ENCODE results near the gene FAM184A.
A peak's percentile ranks its signal among the peaks of the same experiment; 100 is the strongest.
"Not testable (repeated sequence)": the region's sequence is repeated elsewhere in the genome, so short reads cannot be mapped to it uniquely, and the experiment has no call there.

Gene FAM184A

DNA sequence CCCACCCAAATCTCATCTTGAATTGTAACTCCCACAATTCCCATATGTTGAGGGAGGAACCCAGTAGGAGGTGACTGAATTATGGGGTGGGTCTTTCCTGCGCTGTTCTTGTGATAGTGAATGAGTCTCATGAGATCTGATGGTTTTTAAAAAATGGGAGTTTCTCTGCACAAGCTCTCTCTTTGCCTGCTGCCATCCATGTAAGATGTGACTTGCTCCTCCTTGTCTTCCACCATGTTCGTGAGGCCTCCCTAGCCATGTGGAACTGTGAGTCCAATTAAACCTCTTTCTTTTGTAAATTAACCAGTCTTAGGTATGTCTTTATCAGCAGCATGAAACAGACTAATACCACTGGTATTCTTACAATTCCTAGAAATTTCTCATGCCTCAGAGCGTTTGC, 69.2 kb downstream of the FAM184A start:
- DNase-seq, result not testable (repeated sequence)

DNA sequence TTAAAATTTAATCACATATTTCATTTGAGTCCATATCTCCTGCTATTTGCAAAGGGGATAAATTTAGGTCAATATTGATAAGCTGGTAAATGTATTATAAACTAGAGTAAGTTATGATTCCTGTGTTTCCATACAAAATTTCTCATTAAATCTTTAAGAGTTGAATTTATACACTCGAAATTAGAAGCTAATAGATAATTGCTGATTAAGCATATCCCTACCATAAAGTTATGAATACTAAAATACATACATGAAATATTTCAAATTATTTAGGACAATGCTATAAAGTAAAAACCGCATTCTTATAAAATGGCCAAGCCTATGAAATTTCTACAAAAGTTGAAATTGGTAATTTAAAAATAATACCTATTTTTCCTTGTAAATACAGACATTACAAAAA, 71.5 kb downstream of the FAM184A start:
- DNase-seq, result no peak

DNA sequence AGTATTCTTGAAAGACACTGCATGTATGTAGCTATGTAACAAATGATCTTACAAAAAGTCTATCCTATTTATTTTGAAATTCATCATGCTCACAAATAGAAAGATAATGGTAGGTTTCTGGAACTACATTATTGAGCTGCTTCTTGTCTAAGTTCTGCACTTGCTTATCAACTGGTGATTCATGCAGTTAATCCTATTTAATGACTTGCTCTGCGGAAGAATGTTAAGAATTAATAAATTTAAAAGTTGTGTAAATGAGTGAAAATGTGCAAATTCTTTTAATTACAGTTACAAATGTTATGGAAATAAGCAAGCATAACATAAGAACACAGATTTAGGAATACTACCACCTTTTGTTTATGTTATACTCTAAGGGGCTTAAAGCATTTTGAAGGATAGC, 76.4 kb downstream of the FAM184A start:
- DNase-seq, result no peak

DNA sequence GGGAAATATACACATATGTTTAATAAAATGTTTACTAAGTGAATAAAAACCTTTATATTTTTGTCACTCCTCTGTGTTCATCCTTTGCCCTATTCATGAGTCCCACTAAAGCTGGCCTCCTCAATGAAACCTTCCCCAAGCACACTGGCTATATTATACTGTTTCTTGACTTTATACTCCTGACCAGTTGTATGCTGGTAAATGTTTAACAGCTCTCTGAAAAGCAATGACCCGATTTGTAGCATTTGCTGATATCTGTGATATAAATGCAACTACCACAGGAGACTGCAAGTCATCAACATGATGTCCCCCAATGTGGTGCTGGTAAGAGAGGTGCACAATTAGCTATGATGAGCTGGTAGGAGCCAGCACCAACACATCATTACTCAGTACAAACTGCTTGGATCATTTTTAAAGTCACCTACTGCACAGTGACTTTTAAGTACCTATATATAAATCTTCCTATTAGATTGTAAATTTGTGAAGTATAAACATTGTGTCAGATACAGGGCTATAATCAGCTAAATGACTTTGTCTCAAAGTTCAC, 78.9 kb downstream of the FAM184A start:
- no peak for DNase-seq

DNA sequence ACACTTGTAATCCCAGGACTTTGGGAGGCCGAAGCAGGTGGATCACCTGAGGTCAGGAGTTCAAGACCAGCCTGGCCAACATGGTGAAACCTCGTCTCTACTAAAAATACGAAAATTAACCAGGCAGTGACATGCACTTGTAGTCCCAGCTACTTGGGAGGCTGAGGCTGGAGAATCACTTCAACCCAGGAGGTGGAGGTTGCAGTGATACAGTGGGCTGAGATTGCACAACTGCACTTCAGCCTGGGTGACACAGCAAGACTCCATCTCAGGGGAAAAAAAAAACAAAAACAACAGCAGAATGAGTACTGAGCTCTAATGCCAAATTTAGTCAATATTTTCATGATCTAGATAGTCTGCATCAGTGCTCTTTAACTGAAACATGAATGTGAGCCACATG, 81.0 kb downstream of the FAM184A start:
- DNase-seq, result not testable (repeated sequence)

DNA sequence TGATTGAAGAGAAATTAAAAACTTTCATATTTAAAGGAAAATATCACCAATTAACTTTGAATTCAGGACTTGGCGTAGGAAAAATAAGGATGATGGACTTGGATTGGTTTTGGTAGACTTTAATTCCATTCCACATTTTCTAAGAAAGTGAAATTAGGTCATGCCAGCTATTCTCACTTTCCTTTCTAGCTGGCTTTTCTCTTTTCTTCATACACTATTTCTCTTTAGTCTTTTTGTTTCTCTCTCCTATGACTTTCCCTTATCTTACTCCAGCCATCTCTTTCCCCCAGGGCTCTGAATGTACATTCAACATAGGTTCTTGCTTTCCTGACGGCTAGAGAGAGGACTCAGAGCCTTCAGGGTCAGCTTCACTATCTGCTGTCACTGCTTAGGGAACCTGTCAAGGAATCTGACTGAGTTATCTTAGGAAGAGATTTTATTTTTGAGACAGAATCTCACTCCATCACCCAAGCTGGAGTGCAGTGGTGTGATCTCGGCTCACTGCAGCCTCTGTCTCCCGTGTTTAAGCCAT, 82.1 kb downstream of the FAM184A start:
- DNase-seq, result no peak

DNA sequence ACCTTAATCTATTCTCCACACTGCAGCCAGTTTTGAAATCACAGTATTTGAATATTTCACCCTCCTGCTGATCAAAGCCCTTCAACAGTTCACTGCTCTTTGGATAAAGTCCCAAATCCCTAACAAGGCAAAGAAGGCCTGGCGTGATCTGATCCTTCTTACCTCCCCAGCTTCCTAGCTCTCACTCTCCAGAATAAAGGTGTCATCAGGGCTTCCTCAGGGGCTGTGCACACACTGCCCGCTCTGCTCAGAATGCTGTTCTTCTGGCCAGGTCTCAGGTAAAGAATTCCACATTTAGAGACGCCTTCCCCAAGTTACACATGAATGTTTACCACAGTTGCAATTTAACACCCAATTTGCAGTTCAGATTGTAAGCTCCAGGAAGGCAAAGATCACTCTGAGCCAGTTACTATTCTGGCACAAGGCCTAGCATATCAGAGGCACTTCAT, 84.6 kb downstream of the FAM184A start:
- no peak for DNase-seq

DNA sequence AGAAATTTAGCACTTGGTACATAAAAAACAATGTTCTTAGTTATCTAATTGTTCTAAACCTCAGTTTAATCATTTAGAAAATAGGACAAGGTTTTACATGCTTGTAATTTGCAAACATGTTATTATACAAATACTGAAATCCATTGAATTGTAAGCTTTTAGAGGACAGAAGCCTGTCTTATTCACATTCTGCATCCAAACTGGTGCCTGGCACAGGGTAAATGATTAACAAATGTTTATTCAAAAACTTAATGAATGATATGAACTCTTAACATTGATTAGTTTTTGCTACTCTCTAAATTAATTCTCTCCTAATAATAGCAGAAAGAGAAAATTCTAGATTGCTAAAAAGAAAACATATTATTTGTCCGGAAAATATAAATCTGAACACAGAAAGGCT, 85.1 kb downstream of the FAM184A start:
- DNase-seq, result no peak

DNA sequence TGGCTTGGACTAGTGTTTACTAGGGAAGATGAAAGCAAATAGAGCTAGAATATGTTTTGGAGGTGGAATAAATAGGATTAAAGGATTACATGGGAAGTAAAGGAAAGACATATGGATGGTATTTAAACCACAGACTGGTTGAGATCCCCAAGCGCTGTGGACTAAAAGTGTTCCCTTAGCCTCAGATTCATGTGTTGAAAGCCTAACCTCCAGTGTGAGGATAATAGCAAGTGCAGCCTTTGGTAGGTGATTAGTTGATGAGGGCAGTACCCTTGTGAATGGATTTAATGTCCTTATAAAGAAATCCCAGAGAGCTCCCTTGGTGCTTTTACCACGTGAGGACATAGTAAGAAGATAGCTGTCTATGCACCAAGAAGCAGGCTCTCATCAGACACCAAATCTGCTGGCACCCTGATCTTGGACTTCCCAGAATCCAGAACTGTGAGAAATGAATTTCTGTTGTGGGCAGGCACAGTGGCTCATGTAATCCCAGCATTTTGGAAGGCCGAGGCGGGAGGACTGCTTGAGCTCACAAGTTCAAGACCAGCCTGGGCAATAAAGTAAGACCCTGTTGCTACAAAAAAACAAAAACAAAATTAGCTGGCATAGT, 86.2 kb downstream of the FAM184A start:
- DNase-seq, result no peak

DNA sequence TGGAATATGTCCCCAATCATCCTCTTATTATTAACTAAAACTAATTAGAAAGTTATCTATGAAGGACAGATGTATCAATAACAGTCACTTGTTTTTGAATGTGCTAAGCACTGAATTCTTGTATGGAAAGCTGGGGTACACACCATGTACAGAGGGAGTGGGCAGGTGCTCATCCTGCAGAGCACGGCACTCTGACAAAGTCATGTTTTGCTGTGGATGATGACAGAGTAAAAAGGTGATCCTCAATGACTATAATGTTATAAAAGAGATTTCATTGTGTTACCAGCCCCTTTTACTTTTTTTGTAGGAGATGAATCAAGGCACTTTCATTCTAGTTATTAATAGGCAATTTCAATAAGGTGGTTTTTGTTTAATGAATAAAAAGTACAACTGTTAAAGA, 92.2 kb downstream of the FAM184A start:
- no peak for DNase-seq

DNA sequence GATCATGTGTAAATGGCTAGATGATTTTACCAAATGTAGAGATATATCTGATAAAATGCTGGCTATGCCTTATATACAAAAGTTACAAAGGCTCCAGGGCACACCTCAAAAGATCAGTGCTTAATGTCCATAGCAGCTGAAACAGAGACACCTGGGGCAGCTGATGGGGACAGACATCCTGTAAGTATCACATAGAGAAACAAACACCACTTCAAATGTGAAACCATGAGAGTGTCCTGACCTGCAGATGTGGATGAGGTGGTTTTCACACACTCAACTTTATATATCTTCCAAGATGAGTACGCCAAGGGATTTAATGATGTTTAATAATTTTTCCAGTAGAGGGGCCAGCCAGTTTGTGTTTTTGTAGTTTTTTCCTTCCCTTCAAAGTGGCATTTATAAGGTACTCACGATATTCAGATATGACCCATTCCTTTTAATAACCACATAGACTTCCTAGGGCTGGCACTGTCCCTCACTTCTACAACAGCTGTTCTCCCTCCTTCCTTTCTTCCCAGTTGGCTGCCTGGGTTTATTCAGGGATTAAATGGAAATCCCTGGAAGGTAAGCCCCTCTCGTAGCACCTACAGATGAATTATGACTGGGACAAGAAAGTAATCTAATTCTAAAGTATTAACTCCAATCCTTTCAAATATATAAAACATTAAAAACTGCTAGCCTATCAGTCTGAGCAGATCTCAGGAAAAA, 93.2 kb downstream of the FAM184A start:
- no peak for DNase-seq

DNA sequence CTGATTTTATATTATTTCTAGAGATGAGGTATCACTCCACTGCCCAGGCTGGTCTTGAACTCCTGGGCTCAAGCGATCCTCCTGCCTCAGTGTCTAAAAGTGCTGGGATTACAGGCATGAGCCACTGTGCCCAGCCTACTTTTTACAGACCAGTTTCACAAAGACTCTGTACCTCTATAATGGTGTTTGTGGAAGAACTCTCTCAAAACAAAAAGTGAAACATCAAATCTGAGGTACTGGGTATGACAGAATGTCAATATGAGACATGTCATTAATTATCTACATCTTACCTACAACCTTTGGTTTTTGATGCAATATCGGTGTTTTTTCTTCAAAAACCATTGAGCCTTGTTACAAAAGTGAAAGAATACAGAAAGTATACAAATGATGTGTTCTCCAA, 94.1 kb downstream of the FAM184A start:
- no peak for DNase-seq

DNA sequence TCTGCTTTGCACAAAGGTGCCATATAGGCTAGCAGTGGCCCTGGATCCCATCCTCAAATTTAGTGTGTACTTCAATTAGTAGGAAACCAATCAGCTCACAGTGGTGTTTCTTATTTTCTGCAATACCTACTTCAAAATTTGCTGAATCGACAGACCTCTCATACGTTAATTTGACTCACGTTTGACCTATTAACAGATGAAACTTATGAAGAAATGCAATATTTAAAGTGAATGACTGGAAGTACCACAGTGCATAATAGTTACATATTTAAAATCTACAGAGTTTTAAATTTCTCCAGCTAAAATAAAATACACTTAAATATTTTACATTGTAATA, 95.9 kb downstream of the FAM184A start:
- DNase-seq, result no peak

DNA sequence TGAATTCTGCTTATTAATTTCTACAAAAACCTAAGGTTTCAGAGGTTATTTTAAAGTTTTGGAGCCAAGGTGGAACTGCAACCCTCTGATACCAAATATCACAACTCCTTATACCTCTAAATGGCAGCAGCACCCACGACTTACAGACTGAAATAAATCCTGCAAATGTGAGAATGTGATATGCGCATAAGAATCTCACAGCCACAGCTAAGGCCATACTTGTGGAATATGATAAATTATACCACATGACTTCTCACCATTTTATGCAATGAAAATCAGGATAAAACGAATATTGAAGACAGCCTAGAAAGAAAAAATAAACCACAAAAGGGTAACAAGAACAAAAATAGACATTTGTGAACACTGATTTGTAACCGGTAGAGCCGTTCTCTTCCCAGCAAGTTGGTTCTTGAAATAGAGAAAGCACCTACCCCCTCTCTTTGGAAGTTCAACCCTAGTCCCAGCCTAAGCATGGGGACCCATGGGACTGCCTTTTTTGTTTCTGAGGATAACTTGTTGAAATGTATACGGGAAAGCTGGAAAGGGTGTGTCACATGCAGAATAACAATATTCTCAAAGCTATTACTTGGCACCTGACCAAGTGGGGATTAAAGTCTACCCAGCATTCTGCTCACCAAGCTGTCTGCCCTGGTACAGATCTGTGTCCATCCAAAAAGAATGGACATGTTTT, 96.4 kb downstream of the FAM184A start:
- DNase-seq, result no peak

DNA sequence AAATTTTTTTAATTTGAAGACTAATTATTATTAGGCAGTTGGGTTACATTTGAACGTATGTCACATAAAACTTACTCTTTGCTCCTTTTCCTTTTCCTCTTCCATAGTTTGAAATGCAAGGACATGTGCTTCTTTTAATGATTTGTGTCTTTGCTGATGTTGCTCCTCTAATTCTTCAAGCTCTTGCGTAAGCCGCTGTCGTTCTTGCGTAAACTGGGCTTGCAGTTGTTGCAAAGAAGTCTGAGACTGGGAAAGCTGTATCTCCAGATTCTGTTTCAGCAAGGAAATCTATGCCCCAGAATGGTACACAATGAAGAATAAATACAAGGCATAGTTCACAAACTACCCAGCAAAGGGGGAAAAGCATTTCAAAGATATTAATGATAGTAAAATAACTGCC, 98.4 kb downstream of the FAM184A start:
- DNase-seq, result no peak

DNA sequence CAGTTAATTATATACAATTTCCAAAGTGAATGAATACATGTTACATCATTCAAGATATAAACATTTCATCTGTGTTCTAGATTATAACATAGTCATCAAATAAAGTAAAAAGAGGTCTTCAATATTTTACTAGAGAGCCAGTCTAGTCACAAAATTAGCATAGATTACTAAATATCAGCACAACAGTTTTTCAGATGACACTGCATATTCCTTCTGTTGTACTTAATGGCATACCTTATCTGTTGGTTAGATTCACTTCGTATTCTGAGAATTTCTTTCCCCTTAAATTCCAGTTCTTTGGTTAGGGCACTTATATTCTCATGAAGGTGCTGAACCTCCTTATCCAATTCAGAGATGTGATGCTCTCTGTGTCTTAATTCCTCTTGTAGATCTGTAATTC, 103.7 kb downstream of the FAM184A start:
- no peak for DNase-seq

DNA sequence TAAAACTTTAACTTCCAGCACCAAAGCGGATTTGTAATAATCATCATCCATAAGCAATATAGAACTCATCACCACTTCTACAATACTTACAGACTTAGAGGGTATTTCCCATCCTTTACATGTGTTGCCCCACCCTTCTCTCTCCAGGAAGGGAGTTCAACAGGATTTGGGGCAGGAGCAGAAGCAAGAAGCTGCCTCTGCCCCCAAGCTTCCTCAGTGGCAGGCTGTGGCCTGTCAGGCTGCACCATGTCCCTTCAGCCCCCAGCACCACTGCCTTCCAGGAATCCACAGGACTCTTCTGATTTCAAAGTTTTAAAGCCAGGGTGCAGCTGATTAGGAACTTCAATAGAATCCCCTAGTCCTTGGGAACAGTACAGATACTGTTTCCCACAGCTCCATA, 106.8 kb downstream of the FAM184A start:
- DNase-seq, result no peak

DNA sequence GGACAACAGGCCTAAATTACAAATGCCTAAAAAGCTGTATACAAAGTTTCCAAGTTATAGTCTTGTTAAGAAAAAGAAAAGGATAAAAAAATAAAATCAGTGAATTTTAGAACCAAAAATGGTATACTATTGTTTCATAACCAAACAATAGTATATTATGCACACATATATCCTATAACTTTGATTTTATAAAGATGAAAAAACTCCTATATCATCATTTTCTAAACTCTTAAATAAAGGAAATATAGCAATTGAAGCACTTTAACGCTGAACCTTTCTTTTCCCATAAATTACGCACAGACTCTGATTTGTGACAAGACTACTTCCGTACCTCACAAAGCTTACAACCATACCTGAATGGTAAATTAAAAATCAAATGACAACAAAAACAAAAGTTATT, 107.6 kb downstream of the FAM184A start:
- DNase-seq, result no peak

DNA sequence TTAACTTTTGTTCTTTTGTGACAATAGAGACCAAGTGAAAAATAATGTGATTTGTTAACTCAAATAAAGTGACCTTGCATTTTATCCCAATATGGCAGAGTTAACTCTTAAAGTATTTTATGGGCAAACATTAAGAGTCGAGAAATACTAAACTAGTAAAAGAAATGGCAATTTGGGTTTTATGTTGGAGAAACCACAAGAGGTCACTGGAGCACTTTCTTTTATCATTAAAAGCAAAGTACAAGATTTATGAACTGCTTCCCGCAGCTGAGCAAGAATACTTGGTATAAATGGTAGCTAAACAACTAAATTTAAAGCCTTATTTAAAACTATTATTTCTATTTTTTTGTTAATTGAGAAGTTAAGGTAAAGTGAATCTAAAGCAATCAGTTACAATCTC, 110.0 kb downstream of the FAM184A start:
- peak; percentile 13 for DNase-seq

DNA sequence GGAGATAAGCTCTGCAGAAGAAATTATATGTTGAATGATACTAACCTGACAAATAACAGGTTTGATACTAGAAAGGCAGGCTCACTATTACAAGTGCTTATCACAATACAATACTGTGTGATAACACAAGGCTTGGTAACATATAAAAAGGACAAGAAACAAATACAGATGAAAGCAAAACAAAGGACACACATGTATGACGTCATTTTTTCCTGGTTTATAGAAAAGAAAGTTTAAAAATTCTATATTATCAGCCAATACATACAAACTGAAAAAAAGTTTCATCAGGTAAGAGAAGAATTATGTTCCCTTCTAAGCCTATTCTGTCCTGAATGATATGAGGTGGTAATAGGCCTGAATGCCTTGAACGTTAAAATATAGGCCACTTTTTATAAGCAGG, 111.2 kb downstream of the FAM184A start:
- no peak for DNase-seq

DNA sequence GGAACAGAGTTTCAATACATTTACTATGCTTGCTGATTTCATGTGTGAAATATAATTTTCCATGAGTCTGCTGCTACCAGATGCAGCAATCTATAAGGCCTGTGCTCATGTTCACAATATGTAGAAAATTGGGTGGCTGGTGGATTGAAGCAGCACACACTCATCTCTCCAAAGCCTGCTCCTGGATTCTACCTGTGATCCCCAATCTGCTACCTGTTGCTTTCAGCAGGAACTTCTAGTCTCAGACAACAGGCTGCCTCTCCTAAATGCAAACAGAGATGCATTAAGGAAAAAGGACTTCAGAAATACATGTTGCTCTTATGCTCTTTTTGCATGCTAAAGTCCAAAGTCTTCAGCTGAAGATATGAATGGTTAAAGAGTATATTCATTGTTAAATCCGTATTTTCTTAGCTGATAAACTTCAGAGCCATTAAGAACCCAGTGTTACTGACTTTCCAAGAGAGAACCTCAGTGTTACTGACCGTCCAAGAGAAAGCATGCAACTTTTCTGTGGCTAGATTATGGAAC, 112.6 kb downstream of the FAM184A start:
- no peak for DNase-seq

DNA sequence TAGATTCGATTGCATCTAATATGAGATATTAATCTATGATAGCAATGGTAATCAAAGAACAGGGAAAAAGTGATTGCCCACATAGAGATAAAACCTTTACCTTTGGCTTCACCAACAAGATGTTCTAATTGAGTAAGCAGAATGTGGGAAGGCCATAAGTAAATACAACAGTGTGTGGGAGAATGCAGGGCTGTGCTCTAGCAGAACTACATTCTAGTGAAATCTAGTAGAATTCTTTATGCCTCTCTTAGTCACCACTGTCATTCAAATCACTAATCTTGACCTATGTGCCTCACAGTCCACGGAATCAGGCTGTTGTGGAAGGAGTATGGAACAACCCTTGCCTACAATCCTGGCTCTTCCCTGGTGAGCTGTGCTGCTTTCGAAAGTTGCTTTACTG, 113.1 kb downstream of the FAM184A start:
- no peak for DNase-seq

DNA sequence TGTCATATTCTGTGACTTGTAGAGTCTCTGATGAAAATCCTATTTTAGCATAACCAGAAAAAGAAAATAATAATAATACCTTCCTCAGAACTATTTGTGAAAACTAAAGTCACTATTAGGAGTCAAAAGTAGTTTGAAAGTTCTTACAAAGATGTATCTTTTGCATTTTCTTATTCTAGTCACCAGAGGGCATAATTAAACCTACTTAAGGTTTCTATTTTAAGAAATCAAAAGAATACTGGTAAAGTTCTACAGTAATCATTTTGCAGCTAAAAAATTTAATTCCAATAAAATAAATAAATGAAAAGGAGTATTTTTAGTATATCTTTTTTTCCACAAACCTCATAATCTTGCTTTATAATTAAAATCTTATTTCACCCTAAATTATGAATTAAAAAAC, 115.5 kb downstream of the FAM184A start:
- no peak for DNase-seq

DNA sequence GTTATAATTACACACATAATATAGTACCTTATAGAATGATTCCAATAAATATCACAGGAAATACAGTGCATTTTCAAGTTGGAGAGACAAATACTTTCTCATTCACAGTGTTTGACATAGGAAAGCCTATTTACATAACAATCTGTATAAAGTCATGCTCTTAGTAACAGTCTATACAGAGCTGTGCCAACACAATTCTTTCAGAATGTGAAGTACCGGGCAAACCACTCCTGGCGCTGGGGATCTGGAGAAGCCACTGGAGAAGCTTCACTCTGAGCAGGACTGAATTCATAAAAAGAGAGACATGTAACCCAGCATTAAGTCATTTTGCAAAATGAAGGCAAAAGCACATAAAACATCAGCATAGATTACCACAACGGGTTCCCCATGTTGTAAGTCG, 118.6 kb downstream of the FAM184A start:
- DNase-seq, result no peak

All from NCI-H1105 (cell line).